Left lung (tissue), 10 donors: ENCODE measurements around the gene SOX11. TPM values are rescaled to one million over a fixed set of nuclear protein-coding genes. Genes with fewer than 3 reads are reported as not detected.

Source experiments
- ATAC-seq: fragments of 200-7000 bp; cut with Tn5 transposase; one replicate; pipeline ENCODE4 v1.9.1; 2020; ENCODE audit warnings: moderate library complexity
- DNase-seq, 4 donors: peaks; one replicate each; pipeline ENCODE4 v3.0.0-alpha.2; 2013 to 2020
- H3K27ac ChIP-seq, 2 donors: fragments of 200-600 bp; sonication (generic) in 1 of 2; one replicate each; pipeline versions ENCODE4 v1.5.0 to v1.8.0; 2020 to 2021
- H3K27me3 ChIP-seq, 2 donors: fragments of 200-600 bp; sonication (generic) in 1 of 2; one replicate each; pipeline versions ENCODE4 v1.5.0 to v1.8.0; 2020 to 2021
- H3K36me3 ChIP-seq, 2 donors: fragments of 200-600 bp; sonication (generic) in 1 of 2; one replicate each; pipeline versions ENCODE4 v1.5.0 to v1.8.0; 2020 to 2021
- H3K4me1 ChIP-seq, 2 donors: fragments of 200-600 bp; one replicate each; pipeline ENCODE4 v1.8.0; 2021
- H3K4me3 ChIP-seq, 2 donors: fragments of 200-600 bp; sonication (generic) in 1 of 2; one replicate each; pipeline versions ENCODE4 v1.5.0 to v1.8.0; 2020 to 2021; ENCODE audit warnings: mild to moderate bottlenecking in 1 of 2
- H3K9me3 ChIP-seq, 2 donors: fragments of 200-600 bp; sonication (generic) in 1 of 2; one replicate each; pipeline versions ENCODE4 v1.5.0 to v1.8.0; 2020 to 2021
- CTCF ChIP-seq, 2 donors: fragments of 200-600 bp; sonication (generic) in 1 of 2; IDR thresholded peaks; one replicate each; pipeline versions ENCODE4 v1.5.0 to v1.8.0; 2021; ENCODE audit warnings: antibody characterized with exemption in 2 of 2
- intact Hi-C, 2 donors: fragments of 100-400 bp; cut with DNase I; formaldehyde crosslinking; loops; one replicate each; pipeline versions ENCODE4 v1.11.2 to v1.14.2; 2022
- polyA plus RNA-seq, 6 donors: library from polyadenylated mRNA; unstranded; fragments of 120-200 nt; gene quantifications; one replicate each; pipeline ENCODE4 v1.2.1, GENCODE V29; 2013; ENCODE audit not compliant: insufficient read length in 6 of 6
- total RNA-seq, 2 donors: library from RNA; stranded (reverse); fragmentation: NEBNext Ultra II Directional; extraction: Animal tissue kit (Norgen Biotek cat#: 25700); gene quantifications; one replicate each; pipeline ENCODE4 v1.2.1, GENCODE V29; 2021
- donor health status: DM: no; HTN: yes; CAD: no.
- donor health status: DM: no; HTN: no; CAD: no.

SOX11 gene
- total and polyA plus RNA-seq, 8 donors: 0.05 to 48.1 (median 42.0) TPM

- no peak for TF ChIP-seq CTCF (IDR thresholded peaks at IDR 0.05)
- H3K4me1 ChIP-seq: no peaks in the 10 kb centered on the region
- H3K27ac ChIP-seq: no peak overlapping the region
- no peak overlapping the region for H3K4me3 ChIP-seq
- ATAC-seq: no peak
- no peaks in the 10 kb centered on the region for H3K9me3 ChIP-seq
- intact Hi-C loops: no loop called here
- no peaks in the 10 kb centered on the region for H3K27me3 ChIP-seq
- DNase-seq: no peak
- no peaks in the 10 kb centered on the region for H3K36me3 ChIP-seq
These were observed 43.9 kb downstream of the SOX11 start for GRCh38 chr2:5736050-5736449.

- no peak for TF ChIP-seq CTCF (IDR thresholded peaks at IDR 0.05)
- Histone ChIP-seq H3K4me3 (no peak overlapping the region), H3K27me3 (no peaks in the 10 kb centered on the region), H3K4me1 (no peaks in the 10 kb centered on the region), H3K27ac (no peak overlapping the region), H3K36me3 (no peaks in the 10 kb centered on the region), H3K9me3 (no peaks in the 10 kb centered on the region)
- ATAC-seq (no peak), DNase-seq (no peak)
- intact Hi-C loops: no loop called here
These were observed 44.7 kb downstream of the SOX11 start for GRCh38 chr2:5736886-5737285.

GRCh38 chr2:5740053-5740452 is 47.9 kb downstream of the SOX11 start:
- no peak overlapping the region for H3K27ac ChIP-seq
- no peaks in the 10 kb centered on the region for H3K4me1 ChIP-seq
- H3K9me3 ChIP-seq: no peaks in the 10 kb centered on the region
- ATAC-seq (peak; percentile 94), DNase-seq (peak in 2 of 4 donors; percentile 40 to 45)
- intact Hi-C loops: no loop called here
- no peaks in the 10 kb centered on the region for H3K36me3 ChIP-seq
- no peak for TF ChIP-seq CTCF (IDR thresholded peaks at IDR 0.05)
- H3K4me3 ChIP-seq: no peak overlapping the region
- H3K27me3 ChIP-seq: no peaks in the 10 kb centered on the region

- Histone ChIP-seq H3K4me1 (no peaks in the 10 kb centered on the region), H3K9me3 (no peaks in the 10 kb centered on the region), H3K27me3 (no peaks in the 10 kb centered on the region), H3K36me3 (no peaks in the 10 kb centered on the region), H3K4me3 (no peak overlapping the region), H3K27ac (no peak overlapping the region)
- ATAC-seq (no peak), DNase-seq (peak in 1 of 4 donors; percentile 48)
- intact Hi-C loops: no loop called here
- TF ChIP-seq CTCF (IDR thresholded peaks at IDR 0.05): no peak
These were observed 48.6 kb downstream of the SOX11 start for GRCh38 chr2:5740817-5741216.

- Histone ChIP-seq H3K4me1 (no peaks in the 10 kb centered on the region), H3K27me3 (no peaks in the 10 kb centered on the region), H3K9me3 (no peaks in the 10 kb centered on the region), H3K36me3 (no peaks in the 10 kb centered on the region), H3K27ac (no peak overlapping the region), H3K4me3 (no peak overlapping the region)
- no peak for TF ChIP-seq CTCF (IDR thresholded peaks at IDR 0.05)
- DNase-seq (no peak), ATAC-seq (no peak)
- intact Hi-C loops: no loop called here
These were observed 49.1 kb downstream of the SOX11 start for GRCh38 chr2:5741242-5741641.
